Astrocyte (in vitro differentiated cells and primary cell): Measurements from ENCODE around the gene DNAH3. TPM values are rescaled to one million over a fixed set of nuclear protein-coding genes. Genes with fewer than 3 reads are reported as not detected.

Experiments
- DNase-seq: peaks from one replicate; pipeline ENCODE4 v3.0.0-alpha.2; 2010; ENCODE audit warnings: low read depth
- FAIRE-seq: peaks from 2 replicates; lab custom pipeline; 2011; peaks lifted over from hg19 to GRCh38; lab: Jason Lieb, UNC
- H2AFZ ChIP-seq: 2 replicates; pipeline ENCODE4 v1.6.0; 2012; ENCODE audit warnings: low read depth, low read length, inconsistent platforms
- H3K27ac ChIP-seq: 2 replicates; pipeline ENCODE4 v1.5.1; 2011; ENCODE audit warnings: low read depth, low read length, inconsistent platforms
- H3K27me3 ChIP-seq: 2 replicates; pipeline ENCODE4 v1.6.0; 2011; ENCODE audit warnings: low read length, inconsistent platforms; ENCODE audit not compliant: insufficient read depth
- H3K36me3 ChIP-seq: 2 replicates; pipeline ENCODE4 v1.5.1; 2011; ENCODE audit warnings: low read length, inconsistent platforms; ENCODE audit not compliant: insufficient read depth
- H3K4me1 ChIP-seq: 2 replicates; pipeline ENCODE4 v1.5.1; 2011; ENCODE audit warnings: low read length, inconsistent platforms; ENCODE audit not compliant: insufficient read depth
- H3K4me2 ChIP-seq: 2 replicates; pipeline ENCODE4 v1.6.0; 2012; ENCODE audit warnings: low read length, inconsistent platforms
- H3K4me3 ChIP-seq: 2 replicates; pipeline ENCODE4 v1.5.1; 2011; ENCODE audit warnings: low read depth, mild to moderate bottlenecking, low read length, inconsistent platforms; ENCODE audit not compliant: insufficient read depth
- H3K79me2 ChIP-seq: 2 replicates; pipeline ENCODE4 v1.6.0; 2012; ENCODE audit warnings: mild to moderate bottlenecking, low read length, inconsistent platforms; ENCODE audit not compliant: insufficient read depth
- H3K9ac ChIP-seq: 2 replicates; pipeline ENCODE4 v1.6.0; 2012; ENCODE audit warnings: mild to moderate bottlenecking, low read length, inconsistent platforms
- H3K9me3 ChIP-seq: 2 replicates; pipeline ENCODE4 v1.5.1; 2012; ENCODE audit warnings: low read depth, mild to moderate bottlenecking, low read length, inconsistent platforms; ENCODE audit not compliant: insufficient read depth
- H4K20me1 ChIP-seq: 2 replicates; pipeline ENCODE4 v1.6.0; 2012; ENCODE audit warnings: low read length, inconsistent platforms; ENCODE audit not compliant: insufficient read depth
- H3K27ac Mint-ChIP-seq: one replicate; pipeline ENCODE4 v1.8.0; 2021; ENCODE audit warnings: mild to moderate bottlenecking, mixed read lengths; ENCODE audit not compliant: unreplicated experiment
- H3K27me3 Mint-ChIP-seq: one replicate; pipeline ENCODE4 v1.8.0; 2021; ENCODE audit warnings: low read depth, mixed read lengths; ENCODE audit not compliant: unreplicated experiment
- H3K36me3 Mint-ChIP-seq: one replicate; pipeline ENCODE4 v1.8.0; 2021; ENCODE audit warnings: low read depth, mixed read lengths; ENCODE audit not compliant: unreplicated experiment
- H3K4me1 Mint-ChIP-seq: one replicate; pipeline ENCODE4 v1.8.0; 2021; ENCODE audit warnings: low read depth, mixed read lengths; ENCODE audit not compliant: unreplicated experiment
- H3K4me3 Mint-ChIP-seq: one replicate; pipeline ENCODE4 v1.8.0; 2021; ENCODE audit warnings: mild to moderate bottlenecking, moderate library complexity, mixed read lengths; ENCODE audit not compliant: unreplicated experiment
- H3K9me3 Mint-ChIP-seq: one replicate; pipeline ENCODE4 v1.8.0; 2021; ENCODE audit warnings: mild to moderate bottlenecking, mixed read lengths; ENCODE audit not compliant: unreplicated experiment
- EZH2 ChIP-seq: IDR thresholded peaks from 2 replicates; pipeline ENCODE4 v1.6.1; 2012; ENCODE audit warnings: mild to moderate bottlenecking, low read length, inconsistent platforms; ENCODE audit not compliant: insufficient read depth
- total RNA-seq: library from RNA; stranded (reverse); gene quantifications from 2 replicates; pipeline ENCODE4 v1.2.1, GENCODE V29; 2021
- TF ChIP-seq, protein P1 (sequence below): IDR thresholded peaks from 2 replicates; pipeline ENCODE4 v1.5.1; 2011; ENCODE audit warnings: low read depth, mild to moderate bottlenecking, inconsistent platforms, low read length, moderate library complexity; ENCODE audit not compliant: insufficient read depth

The DNAH3 gene
- total RNA-seq, 1 donor from 2014 or later = not detected

DNA sequence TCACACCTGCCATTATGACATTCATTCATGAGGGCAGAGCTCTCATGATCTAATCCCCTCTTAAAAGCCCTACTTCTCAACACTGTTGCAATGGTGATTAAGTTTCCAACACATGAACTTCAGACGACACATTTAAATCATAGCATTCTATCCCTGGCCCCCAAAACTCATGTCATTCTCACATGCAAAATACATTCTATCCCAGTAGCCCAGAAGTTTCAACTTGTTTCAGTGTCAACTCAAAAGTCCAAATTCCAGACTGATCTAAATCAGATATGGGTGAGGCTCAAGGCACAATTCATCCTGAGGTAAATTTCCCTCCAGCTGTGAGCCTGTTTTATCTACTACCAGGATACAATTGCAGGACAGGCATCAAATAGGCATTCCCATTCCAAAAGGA lies 224.9 kb downstream of the DNAH3 start:
- no peak overlapping the region for H2AFZ ChIP-seq
- H3K36me3 ChIP-seq = no peaks in the 10 kb centered on the region
- DNase-seq (no peak), FAIRE-seq (no peak)
- no peaks in the 10 kb centered on the region for H3K9me3 ChIP-seq
- H3K36me3 Mint-ChIP-seq = peaks cover 4% of the 10 kb centered on the region
- H3K9me3 Mint-ChIP-seq = no peaks in the 10 kb centered on the region
- H3K4me3 Mint-ChIP-seq = no peak overlapping the region
- no peaks in the 10 kb centered on the region for H4K20me1 ChIP-seq
- no peaks in the 10 kb centered on the region for H3K79me2 ChIP-seq
- H3K27me3 Mint-ChIP-seq = no peaks in the 10 kb centered on the region
- H3K4me1 Mint-ChIP-seq = peaks cover 6% of the 10 kb centered on the region
- no peak overlapping the region for H3K4me3 ChIP-seq
- H3K27me3 ChIP-seq = no peaks in the 10 kb centered on the region
- H3K27ac Mint-ChIP-seq = no peak overlapping the region
- no peak overlapping the region for H3K4me2 ChIP-seq
- no peaks in the 10 kb centered on the region for H3K4me1 ChIP-seq
- H3K27ac ChIP-seq = no peak overlapping the region
- TF ChIP-seq, protein P1, sequence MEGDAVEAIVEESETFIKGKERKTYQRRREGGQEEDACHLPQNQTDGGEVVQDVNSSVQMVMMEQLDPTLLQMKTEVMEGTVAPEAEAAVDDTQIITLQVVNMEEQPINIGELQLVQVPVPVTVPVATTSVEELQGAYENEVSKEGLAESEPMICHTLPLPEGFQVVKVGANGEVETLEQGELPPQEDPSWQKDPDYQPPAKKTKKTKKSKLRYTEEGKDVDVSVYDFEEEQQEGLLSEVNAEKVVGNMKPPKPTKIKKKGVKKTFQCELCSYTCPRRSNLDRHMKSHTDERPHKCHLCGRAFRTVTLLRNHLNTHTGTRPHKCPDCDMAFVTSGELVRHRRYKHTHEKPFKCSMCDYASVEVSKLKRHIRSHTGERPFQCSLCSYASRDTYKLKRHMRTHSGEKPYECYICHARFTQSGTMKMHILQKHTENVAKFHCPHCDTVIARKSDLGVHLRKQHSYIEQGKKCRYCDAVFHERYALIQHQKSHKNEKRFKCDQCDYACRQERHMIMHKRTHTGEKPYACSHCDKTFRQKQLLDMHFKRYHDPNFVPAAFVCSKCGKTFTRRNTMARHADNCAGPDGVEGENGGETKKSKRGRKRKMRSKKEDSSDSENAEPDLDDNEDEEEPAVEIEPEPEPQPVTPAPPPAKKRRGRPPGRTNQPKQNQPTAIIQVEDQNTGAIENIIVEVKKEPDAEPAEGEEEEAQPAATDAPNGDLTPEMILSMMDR = no peak
- TF ChIP-seq EZH2 = no peak
- no peak overlapping the region for H3K9ac ChIP-seq

DNA sequence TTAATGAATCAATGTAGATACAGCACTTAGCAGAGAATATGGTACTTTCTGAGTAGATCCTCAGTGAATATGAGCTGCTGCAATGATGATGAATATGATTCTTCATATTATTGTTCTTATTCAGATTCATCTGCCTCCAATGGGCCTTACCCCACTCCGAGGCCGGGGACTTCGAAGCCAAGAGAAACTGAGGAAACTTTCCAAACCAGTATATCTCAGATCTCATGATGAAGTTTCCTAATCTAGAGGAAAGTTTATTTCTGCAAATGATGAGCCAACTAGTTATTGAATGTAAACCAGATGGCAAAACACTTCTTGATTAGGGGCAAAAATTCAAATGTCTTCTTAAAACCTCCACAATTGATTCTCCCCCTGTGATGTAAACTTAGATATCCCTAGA lies 226.8 kb downstream of the DNAH3 start:
- no peak overlapping the region for H3K27ac ChIP-seq
- no peak overlapping the region for H2AFZ ChIP-seq
- no peak overlapping the region for H3K4me3 ChIP-seq
- no peaks in the 10 kb centered on the region for H3K27me3 ChIP-seq
- TF ChIP-seq, protein P1 = no peak
- TF ChIP-seq EZH2 = no peak
- H3K9me3 ChIP-seq = no peaks in the 10 kb centered on the region
- H3K4me1 ChIP-seq = no peaks in the 10 kb centered on the region
- FAIRE-seq = no peak
- H3K9ac ChIP-seq = no peak overlapping the region
- H3K4me2 ChIP-seq = no peak overlapping the region
- H4K20me1 ChIP-seq = no peaks in the 10 kb centered on the region
- Mint-ChIP-seq H3K36me3 (peaks cover 4% of the 10 kb centered on the region), H3K4me1 (peaks cover 5% of the 10 kb centered on the region), H3K4me3 (no peak overlapping the region), H3K27me3 (no peaks in the 10 kb centered on the region), H3K9me3 (no peaks in the 10 kb centered on the region), H3K27ac (no peak overlapping the region)
- H3K36me3 ChIP-seq = no peaks in the 10 kb centered on the region
- no peak for DNase-seq
- no peaks in the 10 kb centered on the region for H3K79me2 ChIP-seq

DNA sequence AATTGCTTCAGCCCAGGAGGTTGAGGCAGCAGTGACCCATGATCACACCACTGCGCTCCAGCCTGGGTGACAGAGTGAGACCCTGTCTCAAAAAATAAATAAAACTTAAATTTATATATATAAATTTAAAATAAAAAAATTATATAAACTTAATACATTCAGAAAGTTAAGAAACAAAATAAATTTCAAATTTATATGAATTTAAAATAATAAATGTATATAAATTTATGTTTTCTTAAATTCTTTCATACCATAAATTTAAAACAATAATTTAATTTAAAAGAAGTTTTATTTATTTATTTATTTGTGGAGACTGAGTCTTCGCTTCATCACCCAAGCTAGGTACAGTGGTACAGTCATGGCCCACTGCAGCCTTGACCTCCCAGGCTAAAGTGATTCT lies 229.8 kb downstream of the DNAH3 start:
- Mint-ChIP-seq H3K36me3 (peaks cover 14% of the 10 kb centered on the region), H3K27ac (no peak overlapping the region), H3K4me3 (no peak overlapping the region), H3K4me1 (peaks cover 7% of the 10 kb centered on the region), H3K27me3 (no peaks in the 10 kb centered on the region), H3K9me3 (no peaks in the 10 kb centered on the region)
- no peak for TF ChIP-seq EZH2
- TF ChIP-seq, protein P1 = no peak
- no peak overlapping the region for H3K4me2 ChIP-seq
- no peaks in the 10 kb centered on the region for H3K79me2 ChIP-seq
- H3K27me3 ChIP-seq = no peaks in the 10 kb centered on the region
- no peaks in the 10 kb centered on the region for H3K9me3 ChIP-seq
- no peak overlapping the region for H2AFZ ChIP-seq
- no peak overlapping the region for H3K27ac ChIP-seq
- no peak for DNase-seq
- no peak overlapping the region for H3K9ac ChIP-seq
- H3K4me3 ChIP-seq = no peak overlapping the region
- no peaks in the 10 kb centered on the region for H4K20me1 ChIP-seq
- no peak for FAIRE-seq
- H3K4me1 ChIP-seq = peaks cover 5% of the 10 kb centered on the region
- no peaks in the 10 kb centered on the region for H3K36me3 ChIP-seq
